Measurements from ENCODE around the gene LPP. TPM values are rescaled to one million over a fixed set of nuclear protein-coding genes. Genes with fewer than 3 reads are reported as not detected.
"Not testable (repeated sequence)": the region's sequence is repeated elsewhere in the genome, so short reads cannot be mapped to it uniquely, and the experiment has no call there.

LPP gene
- total RNA-seq, 1 experiment from 2014 or later, result 17.4 TPM

DNA sequence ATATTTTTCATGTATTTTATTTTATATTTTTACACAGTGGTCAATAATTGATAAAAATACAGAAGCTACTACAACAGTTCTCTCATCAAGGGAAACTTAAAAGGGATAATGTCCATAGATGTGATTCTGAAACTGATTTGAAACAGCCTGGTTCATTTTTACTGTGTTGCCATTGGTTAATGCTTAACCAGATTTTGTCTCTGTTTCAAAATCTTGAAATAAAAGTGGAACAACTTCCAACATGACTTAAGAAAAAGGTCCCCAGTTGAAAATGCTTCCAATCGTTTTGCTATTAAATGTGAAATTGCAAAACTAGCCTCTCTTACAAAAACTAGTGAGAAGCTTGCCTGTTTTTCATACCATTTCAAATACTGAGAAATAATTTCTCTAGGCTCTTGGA is 240.7 kb downstream of the LPP start:
- no peak for DNase-seq (ENCODE audit: low read depth)

DNA sequence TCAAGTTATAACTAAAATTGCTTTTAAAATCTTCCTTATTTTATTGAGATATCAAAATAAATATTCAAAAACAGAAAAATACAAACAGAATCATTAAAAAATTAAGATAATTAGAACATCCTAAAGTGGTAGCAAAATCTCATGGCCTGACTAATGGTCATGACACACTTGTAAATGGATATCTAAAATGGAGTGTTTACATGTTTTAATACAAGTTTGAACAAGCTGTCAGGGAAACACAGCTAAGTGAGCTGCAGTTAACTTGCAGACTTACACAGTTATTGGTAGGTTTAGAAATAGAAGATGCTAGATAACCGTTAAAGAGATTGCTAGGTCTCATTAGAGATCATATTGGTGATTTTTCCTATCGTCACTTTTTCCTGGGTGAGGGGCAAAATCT is 242.3 kb downstream of the LPP start:
- DNase-seq (ENCODE audit: low read depth), result no peak

GRCh38 chr3:188396900-188397299 is 242.9 kb downstream of the LPP start:
- DNase-seq (ENCODE audit: low read depth), result no peak

DNA sequence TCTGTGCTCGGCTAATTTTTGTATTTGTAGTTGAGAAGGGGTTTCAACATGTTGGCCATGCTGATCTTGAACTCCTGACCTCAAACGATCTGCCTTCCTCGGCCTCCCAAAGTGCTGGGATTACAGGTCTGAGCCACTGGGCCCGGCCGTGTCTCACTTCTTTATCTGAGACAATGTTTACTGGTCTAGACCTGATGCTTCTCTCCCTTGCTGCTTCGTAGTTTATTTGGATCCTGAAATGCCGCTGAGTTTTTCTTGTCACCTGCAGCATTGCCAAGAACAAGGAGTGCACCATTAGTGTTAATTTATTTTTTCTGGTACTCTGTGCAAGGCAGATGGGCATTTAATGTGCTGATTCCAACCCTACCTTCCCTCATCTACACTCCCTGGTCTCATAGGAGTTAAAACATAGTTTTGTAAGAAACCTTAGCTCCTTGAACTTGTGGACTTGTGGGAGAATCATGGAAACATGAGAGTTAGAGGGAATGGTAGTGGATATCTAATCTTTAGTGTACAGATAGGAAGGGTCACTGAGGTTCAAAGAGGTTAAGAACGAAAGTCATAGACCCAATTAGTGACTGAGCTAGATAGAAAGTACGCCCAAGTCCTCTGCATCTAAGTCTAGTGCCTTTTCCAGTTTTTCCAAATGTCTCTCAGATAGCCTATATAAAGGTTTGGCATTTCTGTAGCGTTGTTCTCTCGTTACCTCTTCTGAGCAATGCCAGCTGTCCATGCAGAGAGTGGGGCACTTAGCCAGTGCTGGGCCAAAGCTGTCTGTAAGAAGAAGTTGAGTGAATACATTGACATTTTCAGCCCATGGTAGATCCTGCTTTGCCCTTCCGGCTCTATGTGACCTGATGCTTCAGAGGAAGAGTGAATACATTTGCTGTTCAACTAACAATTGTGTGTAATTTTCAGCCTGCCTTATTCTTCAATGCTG is 244.1 kb downstream of the LPP start:
- no peak for DNase-seq (ENCODE audit: low read depth)

GRCh38 chr3:188400494-188401243 is 246.7 kb downstream of the LPP start:
- no peak for DNase-seq (ENCODE audit: low read depth)

GRCh38 chr3:188401244-188401993 is 247.5 kb downstream of the LPP start:
- DNase-seq (ENCODE audit: low read depth), result no peak

GRCh38 chr3:188402229-188402628 is 248.3 kb downstream of the LPP start:
- DNase-seq (ENCODE audit: low read depth), result no peak

GRCh38 chr3:188403404-188403803 is 249.4 kb downstream of the LPP start:
- no peak for DNase-seq (ENCODE audit: low read depth)

DNA sequence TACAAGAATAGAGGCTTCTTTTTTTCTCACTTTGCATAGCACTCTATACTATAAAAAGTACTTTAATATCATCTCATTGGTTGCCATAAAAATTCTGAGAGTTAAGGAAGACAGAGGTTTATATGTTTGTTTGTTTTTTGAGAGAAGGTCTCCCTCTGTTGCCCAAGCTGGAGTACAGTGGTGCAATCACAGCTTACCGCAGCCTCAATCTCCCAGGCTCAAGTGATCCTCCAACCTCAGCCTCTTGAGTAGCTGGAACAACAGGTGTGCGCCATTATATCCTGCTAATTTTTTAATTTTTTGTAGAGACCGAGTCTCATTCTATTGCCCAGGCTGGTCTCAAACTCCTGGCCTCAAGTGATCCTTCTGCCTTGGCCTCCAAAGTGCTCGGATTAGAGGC is 250.2 kb downstream of the LPP start:
- DNase-seq (ENCODE audit: low read depth), result no peak

GRCh38 chr3:188404701-188405100 is 250.7 kb downstream of the LPP start:
- DNase-seq (ENCODE audit: low read depth), result no peak

GRCh38 chr3:188407158-188407880 is 253.4 kb downstream of the LPP start:
- no peak for DNase-seq (ENCODE audit: low read depth)

GRCh38 chr3:188408831-188409230 is 254.9 kb downstream of the LPP start:
- DNase-seq (ENCODE audit: low read depth), result no peak

DNA sequence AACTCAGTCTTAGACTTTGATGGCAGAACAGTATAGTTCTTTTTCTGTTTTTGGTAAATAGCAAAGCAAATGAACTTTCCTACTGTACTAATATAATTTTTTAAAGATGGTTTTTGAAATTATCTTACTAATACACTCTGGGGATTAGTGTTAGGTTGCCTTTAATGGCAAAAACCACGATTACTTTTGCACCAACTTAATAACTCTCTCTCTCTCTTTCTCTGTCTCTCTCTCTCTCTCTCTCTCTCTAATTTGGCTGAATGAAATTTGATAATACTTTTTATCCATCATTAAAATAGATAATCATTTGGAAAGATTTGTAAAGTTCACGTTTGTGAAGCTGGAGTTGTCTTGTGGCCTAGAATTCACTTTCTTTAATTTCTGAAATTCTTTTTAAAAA is 257.8 kb downstream of the LPP start:
- DNase-seq (ENCODE audit: low read depth), result no peak

GRCh38 chr3:188415196-188415595 is 261.2 kb downstream of the LPP start:
- DNase-seq (ENCODE audit: low read depth), result no peak

DNA sequence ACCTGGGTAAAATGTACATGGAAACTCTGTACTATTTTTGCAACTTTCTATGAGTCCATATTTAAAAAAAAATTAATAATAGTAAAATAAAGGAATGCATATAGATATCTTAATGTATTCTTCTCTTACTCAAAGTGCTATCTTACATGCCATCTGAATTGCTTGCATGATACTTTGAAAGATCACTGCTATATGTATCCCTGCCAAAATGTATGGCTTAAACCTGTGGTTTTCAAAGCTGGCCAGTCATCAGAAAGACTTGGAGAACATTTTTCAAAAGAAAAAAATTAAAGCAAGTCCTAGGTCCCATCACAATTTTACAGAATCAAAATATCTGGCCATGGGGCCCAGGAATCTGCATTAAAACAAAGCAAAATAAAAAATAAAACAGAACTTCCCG is 262.1 kb downstream of the LPP start:
- DNase-seq (ENCODE audit: low read depth), result no peak

DNA sequence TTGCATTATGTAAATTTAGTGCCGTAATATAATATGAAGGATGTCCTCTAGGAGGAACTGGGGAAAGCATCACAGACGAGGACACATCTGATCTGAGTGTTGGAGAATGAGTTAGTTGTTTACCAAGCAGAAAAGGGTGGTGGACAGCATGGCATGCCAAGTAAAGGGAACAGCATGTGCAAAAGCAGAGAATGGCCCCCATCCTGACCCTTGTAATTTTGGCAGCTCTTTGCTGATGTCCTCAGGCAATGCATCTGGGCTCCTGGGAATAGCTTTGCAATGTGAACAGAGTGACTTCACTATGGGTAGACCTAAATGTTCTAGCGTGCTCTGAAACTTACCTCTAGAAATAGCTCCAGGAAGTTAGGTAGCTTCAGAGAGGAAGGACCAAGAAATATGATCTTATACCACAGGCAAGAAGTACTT is 263.3 kb downstream of the LPP start:
- DNase-seq (ENCODE audit: low read depth), result no peak

- DNase-seq (ENCODE audit: low read depth), result no peak
These were observed 263.8 kb downstream of the LPP start for GRCh38 chr3:188417766-188418165.

GRCh38 chr3:188421151-188421821 is 267.3 kb downstream of the LPP start:
- peak; percentile 79 for DNase-seq (ENCODE audit: low read depth)

DNA sequence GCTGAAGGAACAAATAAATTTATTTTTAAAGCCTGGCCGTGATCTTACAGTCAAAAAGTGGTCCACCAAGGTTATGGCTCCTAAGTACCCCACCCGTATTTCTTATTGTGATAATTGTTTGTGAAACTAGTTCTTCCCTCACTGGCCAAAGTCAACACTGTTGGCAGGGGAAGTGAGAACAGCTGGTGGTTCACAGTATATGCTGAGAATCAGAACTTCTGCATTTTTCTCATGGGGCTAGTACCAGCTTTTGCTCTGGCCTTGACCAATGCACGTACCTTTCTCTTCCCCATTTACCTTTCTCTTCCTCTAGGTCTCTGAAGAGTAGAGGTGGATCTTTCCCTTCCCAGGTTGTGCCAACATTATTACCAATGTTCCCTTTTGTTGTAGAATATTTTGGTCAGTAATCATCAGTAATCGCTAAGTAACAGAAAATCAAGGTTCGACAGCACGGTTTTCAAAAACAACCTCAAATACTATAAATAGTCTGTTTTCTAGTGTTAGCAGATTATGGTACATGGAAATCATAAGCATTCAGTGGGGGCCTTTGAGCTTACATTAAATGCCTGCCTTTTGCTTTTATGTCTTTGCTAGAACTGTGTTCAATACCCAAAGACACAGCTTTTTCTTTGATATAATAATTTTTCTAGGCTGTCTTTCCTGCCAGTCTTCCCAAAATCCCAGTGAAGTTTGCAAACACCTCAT is 268.0 kb downstream of the LPP start:
- DNase-seq (ENCODE audit: low read depth), result no peak

DNA sequence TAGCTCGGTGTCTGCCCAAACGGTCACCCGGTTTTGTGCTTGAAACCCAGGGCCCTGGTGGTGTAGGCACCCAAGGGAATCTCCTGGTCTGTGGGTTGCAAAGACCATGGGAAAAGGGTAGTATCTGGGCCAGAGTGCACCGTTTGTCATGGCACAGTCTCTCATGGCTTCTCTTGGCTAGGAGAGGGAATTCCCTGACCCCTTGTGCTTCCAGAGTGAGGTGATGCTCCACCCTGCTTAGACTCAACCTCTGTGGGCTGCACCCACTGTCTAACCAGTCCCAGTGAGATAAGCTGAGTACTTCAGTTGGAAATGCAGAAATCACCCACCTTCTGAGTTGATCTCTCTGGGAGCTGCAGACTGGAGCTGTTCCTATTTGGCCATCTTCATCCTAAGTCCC is 274.0 kb downstream of the LPP start:
- DNase-seq (ENCODE audit: low read depth), result not testable (repeated sequence)
